Measurements from ENCODE around the gene OR14I1. TPM values are rescaled to one million over a fixed set of nuclear protein-coding genes. Genes with fewer than 3 reads are reported as not detected.

OR14I1 gene
- total and polyA plus RNA-seq, 10 donors, result not detected

GRCh38 chr1:248710305-248710900, 7.8 kb upstream of the OR14I1 start:
- WGBS, 5 donors, result 42 to 69% (median 59%) methylated on average over 4 of the region's 4 CpGs
- TF ChIP-seq CTCF (IDR thresholded peaks at IDR 0.05 in 8 of 11, conservative IDR thresholded peaks at IDR 0.05 in 3 of 11) (no peak), POLR2AphosphoS5 (IDR thresholded peaks at IDR 0.05) (no peak), POLR2A (IDR thresholded peaks at IDR 0.05) (no peak)
- peaks cover 0 to 28% (median 0%) of the 10 kb centered on the region in 6 donors for H3K4me1 ChIP-seq

GRCh38 chr1:248704606-248705005, 2.0 kb upstream of the OR14I1 start:
- intact Hi-C loops (cut with DNase I; ENCODE audit: low total_unique reads), result no loop called here
- Histone ChIP-seq H3K4me1 (peaks cover 0 to 15% (median 6%) of the 10 kb centered on the region in 6 donors), H3K27ac (no peak overlapping the region), H3K36me3 (no peaks in the 10 kb centered on the region), H3K9me3 (no peaks in the 10 kb centered on the region), H3K27me3 (replicated peaks in 1 of 7) (no peaks in the 10 kb centered on the region), H3K4me3 (no peak overlapping the region)
- 69 to 81% (median 76%) methylated on average over 1 to 2 of the region's 2 CpGs for WGBS, 5 donors
- DNase-seq, result no peak
- TF ChIP-seq POLR2A (IDR thresholded peaks at IDR 0.05) (no peak), POLR2AphosphoS5 (IDR thresholded peaks at IDR 0.05) (no peak), CTCF (IDR thresholded peaks at IDR 0.05 in 8 of 11, conservative IDR thresholded peaks at IDR 0.05 in 3 of 11) (no peak)

More at GRCh38 chr1:248710305-248710900, 7.8 kb upstream of the OR14I1 start:
- Histone ChIP-seq H3K9me3 (peaks cover 0 to 33% (median 24%) of the 10 kb centered on the region in 8 donors), H3K27me3 (replicated peaks in 1 of 7) (no peaks in the 10 kb centered on the region), H3K4me3 (no peak overlapping the region), H3K27ac (peak overlapping the region in 7 of 8 donors; percentile 12 to 82 (median 72)), H3K36me3 (no peaks in the 10 kb centered on the region)
- no peak for DNase-seq
- intact Hi-C loops (cut with DNase I; ENCODE audit: low total_unique reads), result no loop called here

- Histone ChIP-seq H3K9me3 (no peaks in the 10 kb centered on the region), H3K36me3 (no peaks in the 10 kb centered on the region), H3K27ac (no peak overlapping the region), H3K4me3 (no peak overlapping the region), H3K27me3 (replicated peaks in 1 of 7) (no peaks in the 10 kb centered on the region), H3K4me1 (peaks cover 0 to 11% (median 5%) of the 10 kb centered on the region in 6 donors)
- intact Hi-C loops (cut with DNase I; ENCODE audit: low total_unique reads), result no loop called here
- no peak for DNase-seq
- TF ChIP-seq POLR2A (IDR thresholded peaks at IDR 0.05), result no peak
- no peak for TF ChIP-seq POLR2AphosphoS5 (IDR thresholded peaks at IDR 0.05)
- peak in 4 of 11 experiments; percentile 36 to 56 (median 47) for TF ChIP-seq CTCF (IDR thresholded peaks at IDR 0.05 in 8 of 11, conservative IDR thresholded peaks at IDR 0.05 in 3 of 11)
- 68 to 82% (median 81%) methylated on average over 2 of the region's 2 CpGs for WGBS, 5 donors
Measured at GRCh38 chr1:248703674-248704073, 1.1 kb upstream of the OR14I1 start.

- no peaks in the 10 kb centered on the region for H3K27me3 ChIP-seq (replicated peaks in 1 of 7)
- no peaks in the 10 kb centered on the region for H3K9me3 ChIP-seq
- H3K36me3 ChIP-seq, result no peaks in the 10 kb centered on the region
- H3K27ac ChIP-seq, result no peak overlapping the region
- WGBS, 5 donors, result 39 to 70% (median 59%) methylated on average over 1 of the region's 1 CpG
- no peak overlapping the region for H3K4me3 ChIP-seq
- TF ChIP-seq CTCF (IDR thresholded peaks at IDR 0.05 in 8 of 11, conservative IDR thresholded peaks at IDR 0.05 in 3 of 11) (no peak), POLR2A (IDR thresholded peaks at IDR 0.05) (no peak), POLR2AphosphoS5 (IDR thresholded peaks at IDR 0.05) (no peak)
- DNase-seq, result no peak
- peaks cover 0 to 20% (median 5%) of the 10 kb centered on the region in 6 donors for H3K4me1 ChIP-seq
- intact Hi-C loops (cut with DNase I; ENCODE audit: low total_unique reads), result no loop called here
Measured at GRCh38 chr1:248699099-248699498, 3.5 kb downstream of the OR14I1 start.
